Inflammatory macrophage treated with lipopolysaccharide for 1 hour (primary cell): ENCODE measurements around the gene CAMK1D.
"Not testable (repeated sequence)": the region's sequence is repeated elsewhere in the genome, so short reads cannot be mapped to it uniquely, and the experiment has no call there.

ENCODE experiments used
- DNase-seq, 2 donors: peaks; one replicate each; pipeline ENCODE4 v3.0.0-alpha.2; 2020 to 2022

CAMK1D gene

DNA sequence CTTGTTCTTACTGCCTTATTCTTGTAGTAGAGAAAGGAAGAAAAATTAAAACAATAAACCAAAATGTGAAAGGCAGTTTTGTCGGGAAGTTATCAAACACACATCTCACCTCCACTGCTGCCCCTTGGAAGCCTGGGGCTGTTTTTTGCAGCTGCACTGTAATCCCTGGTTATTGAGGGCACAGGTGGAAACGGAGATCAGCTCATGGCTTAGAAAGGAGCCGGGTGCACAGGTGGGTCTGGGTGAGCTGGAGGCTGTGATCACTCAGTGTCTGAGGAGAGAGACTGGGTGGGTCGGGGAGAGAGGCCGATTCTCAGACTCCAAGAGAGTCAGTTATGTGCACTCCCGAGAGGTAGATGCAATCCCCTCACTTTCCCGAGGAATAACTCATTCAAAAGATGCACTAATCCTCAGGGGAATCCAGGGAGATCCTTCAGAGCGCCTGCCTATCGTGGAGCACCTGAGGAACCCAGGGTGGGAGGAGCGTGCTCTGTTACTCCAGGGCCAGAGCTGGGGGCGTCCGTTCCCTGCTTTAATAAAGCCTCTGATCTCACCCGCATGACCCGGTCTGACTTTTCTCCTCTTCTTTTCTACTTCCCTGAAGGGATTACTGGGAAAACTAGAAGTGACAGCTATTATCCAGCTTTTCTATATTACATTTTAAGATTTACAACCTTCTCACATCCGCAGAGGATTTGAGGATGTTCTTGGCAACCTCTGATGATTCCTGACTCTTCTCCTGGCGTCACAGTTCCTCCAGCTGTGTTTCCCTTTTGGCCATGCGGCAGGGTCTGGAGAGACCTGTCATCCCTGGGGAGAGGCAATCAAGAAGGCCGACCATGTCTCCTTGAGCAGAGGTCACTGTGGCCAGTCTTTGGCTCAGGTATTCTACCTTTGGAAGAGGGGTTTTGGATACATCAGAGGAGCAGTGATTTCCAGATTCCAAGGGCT, 82.1 kb downstream of the CAMK1D start:
- no peak for DNase-seq

DNA sequence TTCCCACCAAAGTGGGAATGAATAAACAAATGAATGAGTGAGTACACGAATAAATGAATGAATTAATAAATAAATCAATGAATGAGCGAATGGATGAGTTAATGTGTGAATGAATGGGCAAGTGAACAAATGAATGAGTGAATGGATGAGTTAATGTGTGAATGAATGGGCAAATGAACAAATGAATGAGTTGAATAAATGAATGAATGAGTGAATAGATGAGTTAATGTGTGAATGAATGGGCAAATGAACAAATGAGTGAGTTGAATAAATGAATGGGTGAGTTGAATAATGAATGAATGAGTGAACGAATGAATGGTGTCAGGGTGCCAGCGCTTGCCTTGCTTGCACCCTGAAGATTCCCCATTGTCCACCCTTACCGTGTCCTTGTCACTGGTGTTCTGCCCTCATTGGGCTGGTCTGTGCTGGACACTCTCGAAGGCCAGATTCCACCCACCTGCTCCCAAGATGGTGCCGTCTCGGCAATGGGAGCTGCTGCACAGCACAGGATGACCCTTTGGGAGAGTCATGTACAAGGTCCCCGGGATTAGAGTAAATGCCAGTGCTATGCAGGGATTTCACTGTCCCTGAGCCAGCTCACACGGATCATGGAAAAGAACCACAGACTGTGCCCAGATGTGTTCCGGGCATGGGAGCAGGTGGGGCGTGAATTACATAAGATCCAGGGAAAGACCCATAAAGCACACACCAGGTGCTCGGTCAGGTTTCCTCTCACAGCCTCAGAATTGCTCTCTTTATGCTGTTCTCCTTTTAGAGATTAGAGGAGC, 83.2 kb downstream of the CAMK1D start:
- no peak for DNase-seq

DNA sequence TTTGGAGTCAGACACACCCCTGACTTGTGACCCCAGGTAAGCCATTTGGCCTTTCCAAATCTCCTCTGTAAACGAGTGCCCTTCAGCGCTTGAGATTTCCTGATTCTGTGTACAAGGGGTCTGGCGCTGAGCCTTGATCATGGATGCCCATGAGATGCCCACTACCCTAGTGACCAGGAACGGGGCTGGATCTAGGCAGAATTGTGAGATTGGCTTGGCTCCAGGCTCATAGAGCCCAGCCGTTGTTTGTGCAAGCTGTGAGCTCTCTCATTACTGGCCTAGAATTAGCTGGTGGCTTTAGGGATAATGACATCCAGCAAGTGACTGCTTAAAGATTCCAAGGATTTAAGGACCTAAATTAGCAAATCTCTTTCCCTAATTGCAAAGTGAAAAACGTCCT, 84.9 kb downstream of the CAMK1D start:
- DNase-seq: no peak

DNA sequence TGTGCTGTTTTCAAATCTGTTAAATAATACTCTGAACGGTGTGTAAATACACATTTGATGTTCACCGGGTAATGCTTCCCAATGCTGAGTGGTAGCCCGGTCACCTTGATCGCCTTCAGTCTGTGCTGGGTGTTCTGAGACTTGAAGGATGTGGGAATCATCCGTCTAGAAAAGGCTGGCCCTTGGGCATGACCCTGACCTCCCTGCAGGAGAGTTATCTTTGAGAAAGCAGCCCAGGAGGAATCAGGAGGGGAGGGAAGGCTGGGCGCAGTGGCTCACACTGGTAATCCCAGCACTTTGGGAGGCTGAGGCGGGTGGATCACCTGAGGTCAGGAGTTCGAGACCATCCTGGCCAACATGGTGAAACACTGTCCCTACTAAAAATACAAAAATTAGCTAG, 85.3 kb downstream of the CAMK1D start:
- DNase-seq: not testable (repeated sequence)

DNA sequence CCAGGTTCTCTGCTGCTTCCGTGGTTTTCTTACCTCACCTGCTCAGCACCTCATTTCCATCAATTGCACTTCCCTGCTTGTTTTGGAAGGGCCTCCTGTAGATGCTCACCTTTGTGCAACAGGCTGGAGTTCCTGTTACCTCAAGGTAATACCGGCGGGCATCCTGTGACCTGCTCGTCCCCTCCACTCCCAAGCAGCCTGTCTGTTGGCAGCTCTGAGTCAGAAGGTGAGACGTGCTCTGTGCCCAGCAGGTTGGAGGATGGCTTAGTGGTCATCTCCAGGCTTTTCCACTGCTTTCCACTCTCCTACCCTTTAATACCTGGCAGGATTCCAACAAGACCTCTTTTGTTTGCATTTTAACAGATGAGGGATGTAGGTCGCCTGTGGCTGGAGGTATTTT, 86.0 kb downstream of the CAMK1D start:
- no peak for DNase-seq

DNA sequence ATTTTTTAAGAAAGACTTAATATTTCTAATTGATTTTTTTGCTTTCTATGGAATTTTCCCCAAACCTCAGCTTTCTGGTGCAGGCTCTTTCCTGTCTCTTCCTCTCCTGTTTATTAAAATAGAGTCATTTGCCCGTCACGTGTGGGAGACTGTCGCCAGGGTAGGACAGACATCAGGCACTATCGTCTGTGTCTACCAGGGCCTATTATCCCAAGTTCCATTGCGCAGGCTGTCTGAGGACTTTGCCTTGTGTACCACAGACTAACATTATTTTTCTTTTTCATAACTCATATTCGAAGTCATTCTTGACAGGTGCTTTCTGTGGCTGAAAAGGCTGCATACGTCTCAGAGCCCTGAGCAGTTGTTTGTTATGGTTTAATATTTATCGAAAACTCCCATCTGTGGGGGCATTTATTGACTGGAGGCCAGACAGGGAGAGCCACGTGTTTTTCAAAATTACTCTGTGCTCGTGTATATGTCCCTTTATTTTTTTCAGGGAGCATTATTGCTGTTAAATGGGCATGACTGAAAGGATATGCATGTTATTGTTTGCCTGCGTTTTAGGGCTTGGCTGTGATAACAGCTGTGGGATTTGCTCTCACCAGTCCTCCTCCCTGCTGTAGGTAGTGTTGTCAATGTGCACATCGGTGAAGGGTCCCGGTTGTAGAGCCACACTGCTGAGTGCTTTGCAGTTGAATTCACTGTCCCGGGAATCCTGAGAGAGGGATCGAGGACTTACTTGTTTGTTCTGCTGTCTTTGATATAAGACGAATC, 89.8 kb downstream of the CAMK1D start:
- DNase-seq: no peak

DNA sequence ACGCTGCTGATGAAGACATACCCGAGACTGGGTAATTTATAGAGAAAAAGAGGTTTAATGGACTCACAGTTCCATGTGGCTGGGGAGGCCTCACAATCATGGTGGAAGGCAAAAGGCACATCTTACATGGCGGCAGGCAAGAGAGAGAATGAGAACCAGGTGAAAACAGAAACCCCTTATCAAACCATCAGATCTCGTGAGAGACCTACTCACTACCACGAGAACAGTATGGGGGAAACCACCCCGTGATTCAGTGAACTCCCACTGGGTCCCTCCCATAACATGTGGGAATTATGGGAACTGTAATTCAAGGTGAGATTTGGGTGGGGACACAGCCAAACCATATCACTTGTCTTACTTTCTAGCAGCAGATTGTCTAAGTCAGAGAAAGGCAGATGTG, 90.4 kb downstream of the CAMK1D start:
- DNase-seq: not testable (repeated sequence)

DNA sequence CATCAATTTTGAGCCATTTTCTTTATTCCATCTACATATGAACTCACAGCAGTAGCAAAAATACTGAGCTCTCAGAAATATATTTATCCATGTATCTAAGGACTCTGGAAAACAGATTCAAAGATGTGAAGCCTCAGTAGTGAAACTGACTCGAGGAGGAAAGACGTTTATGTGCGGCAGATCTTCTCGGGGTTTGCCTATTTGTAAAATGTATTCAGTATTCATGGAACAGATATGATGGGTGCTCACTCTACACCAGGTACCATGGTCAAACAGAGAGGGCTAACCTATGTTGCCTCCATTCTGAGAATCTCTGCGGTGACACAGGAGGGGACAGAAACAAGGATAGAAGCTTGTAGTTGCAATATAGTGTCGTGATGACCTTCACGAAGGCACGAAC, 93.7 kb downstream of the CAMK1D start:
- DNase-seq: no peak

DNA sequence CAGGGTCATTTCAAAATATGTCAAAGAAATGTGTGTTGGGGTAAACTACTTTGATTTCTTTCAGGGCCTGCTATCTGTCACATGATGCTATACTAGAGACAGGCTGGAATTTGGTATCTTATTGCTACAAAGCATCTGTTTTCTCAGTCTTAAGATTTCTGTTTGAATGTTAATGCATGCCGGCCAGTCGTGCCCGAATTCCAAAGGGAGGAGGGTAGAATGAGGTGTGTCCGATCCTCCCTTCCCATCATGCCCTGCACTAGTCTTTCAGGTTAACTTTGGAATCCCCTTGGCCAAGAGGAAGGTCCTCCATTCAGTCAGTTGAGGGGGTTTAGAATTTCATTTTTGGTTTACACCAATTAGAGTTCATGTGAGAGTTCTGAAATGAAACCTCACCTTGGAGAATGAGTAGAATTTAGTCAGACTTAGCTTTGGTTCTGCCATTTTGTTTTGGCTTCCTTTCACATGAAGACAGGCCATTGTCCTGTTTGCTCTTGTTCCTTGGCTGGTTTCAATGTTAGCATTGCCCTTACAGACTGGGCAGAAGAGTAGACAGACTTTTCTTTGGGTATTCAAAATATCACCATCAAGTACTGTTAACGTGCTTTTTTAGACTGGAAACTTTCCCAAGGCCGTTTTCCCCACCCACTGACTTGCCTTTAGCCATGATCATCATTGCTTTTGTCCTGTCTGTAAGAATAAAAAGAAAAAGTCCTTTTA, 95.8 kb downstream of the CAMK1D start:
- peak in 1 of 2 donors; percentile 16 for DNase-seq

DNA sequence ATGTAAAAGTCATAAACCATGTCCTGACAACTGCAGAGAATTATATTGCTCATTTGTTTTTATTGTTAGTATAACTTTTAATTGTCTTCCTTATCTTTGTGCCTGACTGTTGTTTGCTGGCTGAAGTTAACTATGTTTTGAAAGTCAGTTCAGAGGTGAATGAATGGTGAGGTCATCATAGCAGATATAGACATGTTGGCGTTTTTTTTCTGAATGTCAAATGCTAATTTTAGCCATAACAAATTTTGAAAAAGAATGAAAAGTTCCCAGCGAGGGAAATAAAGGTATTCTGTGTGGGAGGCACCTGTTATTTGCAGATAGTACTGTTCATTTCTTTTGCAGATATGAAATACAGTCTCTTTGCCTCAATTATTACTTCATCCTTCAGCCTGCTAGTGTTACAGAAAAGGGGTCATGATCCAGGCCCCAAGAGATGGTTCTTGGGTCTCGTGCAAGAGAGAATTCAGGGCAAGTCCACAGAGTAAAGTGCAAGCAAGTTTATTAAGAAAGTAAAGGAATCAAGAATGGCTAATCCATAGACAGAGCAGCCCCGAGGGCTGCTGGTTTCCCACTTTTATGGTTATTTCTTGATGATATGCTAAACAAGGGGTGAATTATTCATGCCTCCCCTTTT, 96.5 kb downstream of the CAMK1D start:
- no peak for DNase-seq

DNA sequence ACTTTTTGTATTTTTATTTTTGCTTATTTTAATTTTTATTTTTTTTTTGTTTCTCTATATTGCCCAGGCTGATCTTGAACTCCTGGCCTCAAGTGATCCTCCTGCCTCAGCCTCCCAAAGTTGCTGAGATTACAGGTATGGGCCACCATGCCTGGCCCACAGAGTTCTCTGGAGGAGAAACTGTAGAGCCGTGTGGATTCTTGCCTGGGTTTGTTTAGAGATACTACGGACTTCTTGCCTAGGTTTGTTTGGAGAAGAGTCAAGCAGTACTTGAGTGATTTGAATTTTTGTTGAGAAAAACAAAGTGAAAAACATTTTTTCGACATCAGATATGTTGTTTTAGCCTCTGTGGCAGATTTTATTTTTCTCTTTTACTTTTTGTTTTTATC, 99.0 kb downstream of the CAMK1D start:
- DNase-seq: no peak

DNA sequence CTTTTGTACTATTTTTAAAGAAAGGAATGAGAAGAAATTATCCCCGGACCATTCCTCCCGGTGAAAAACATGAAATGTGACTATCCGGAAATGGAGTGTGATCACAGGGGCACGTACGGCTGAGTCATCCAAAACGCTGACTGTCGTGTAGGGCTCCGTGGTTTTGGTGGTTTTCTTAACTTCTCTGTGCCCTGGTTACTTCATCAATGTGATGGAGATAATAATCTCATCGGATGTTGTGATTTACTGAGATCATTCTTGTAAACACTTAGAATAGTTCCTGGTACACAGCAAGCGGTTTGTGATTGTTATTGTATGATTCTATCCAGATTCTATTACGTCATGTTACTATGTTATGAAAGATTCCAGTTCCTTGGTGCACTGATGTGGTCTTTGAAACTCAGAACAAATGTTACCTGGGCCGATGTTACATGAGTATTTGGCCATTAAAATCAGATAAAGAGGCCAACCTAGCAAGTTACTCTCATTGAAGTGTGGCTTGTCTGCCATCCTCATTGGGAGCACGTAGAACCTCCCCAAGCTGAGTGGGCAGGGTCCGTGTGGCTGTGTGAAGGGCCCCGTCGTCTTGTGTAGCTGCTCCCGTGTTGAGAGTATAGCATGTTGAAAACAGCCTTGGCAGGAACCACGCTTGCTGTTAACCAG, 99.5 kb downstream of the CAMK1D start:
- peak; percentile 90 to 92 for DNase-seq

DNA sequence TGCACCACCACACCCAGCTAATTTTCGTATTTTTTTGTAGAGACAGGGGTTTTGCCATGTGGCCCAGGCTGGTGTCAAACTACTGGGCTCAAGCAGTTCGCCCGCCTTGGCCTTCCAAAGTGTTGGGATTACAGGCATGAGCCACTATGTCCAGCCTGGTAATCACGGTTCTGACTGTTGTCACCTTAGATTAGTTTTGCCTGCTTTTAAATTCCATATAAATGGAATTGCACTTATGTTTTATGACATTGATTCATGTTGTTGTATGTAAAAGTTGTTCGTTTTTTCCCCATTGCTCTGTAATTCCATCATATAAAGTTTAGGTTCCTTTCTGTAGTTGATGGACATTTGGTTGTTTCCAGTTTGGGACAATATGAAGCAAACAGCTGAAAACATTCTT, 106.0 kb downstream of the CAMK1D start:
- no peak for DNase-seq

DNA sequence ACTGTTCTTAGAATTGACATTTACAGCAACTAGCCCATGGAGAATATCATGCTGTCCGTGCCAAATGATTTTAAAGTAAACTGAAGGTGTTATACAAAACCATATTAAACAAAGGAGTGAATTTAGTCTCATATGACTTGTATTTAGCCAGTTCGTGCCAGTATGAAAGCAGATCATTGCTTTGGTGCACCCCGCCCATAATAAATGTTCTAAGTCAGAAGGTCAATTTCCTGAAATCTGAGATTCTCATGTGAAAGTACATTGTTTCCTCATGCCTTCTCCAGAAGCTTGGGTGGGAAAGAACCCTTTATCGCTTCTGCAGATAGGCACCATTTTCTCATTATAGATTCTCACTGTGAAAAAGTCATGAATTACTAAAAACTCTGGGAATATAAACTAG, 106.4 kb downstream of the CAMK1D start:
- DNase-seq: peak; percentile 82 to 88

DNA sequence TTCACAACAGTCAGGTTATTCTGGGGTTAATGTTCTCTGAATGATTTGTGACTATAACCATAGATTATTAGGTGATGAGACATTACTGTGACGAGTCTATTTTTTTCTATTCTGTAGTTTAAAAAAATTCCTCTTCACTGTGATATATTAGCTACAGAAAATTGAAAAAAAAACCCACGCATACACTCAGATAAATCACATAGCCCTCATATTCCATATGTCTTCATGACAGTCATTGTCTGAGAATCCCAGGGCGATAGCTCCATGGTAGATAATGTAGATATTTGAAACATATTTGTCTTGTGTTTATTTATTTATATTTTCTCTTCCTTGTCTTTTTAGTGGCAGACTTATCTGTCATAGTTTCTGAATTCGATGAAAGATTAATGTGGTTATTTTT, 110.0 kb downstream of the CAMK1D start:
- DNase-seq: no peak

DNA sequence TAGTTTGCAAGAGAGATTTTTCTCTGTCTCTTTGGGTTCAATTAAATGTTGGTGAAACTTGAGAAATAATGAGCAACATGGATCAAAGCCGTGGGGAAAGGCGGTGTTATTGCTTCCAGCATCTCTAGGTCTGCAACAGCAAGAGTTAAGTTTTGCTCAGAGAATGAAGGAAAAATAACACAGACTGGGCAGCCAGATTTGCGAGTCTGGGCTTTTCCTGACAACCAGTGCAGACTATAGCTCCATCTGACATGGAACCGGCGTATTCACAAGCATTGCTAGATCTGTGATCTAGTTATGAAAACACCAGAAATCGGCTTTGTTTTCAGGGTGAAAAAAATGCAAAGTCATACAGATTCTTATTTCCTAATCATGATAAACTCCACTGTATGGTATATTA, 110.4 kb downstream of the CAMK1D start:
- DNase-seq: no peak

DNA sequence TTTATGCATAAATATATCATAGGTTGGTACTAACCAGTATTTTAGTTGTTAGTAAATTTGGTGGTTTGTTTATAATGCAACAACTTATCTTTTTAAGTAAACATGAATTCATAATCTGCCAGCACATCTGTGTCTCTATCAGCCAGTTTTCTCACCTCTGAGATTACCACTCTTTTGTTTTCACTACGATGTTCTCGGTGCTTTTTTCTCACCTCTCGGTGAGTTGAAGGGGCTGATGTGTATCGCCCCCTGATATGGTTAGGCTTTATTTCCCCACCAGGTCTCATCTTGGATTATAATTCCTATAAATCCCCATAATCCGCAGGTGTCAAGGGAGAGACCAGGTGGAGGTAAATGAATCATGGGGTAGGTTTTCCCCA, 114.1 kb downstream of the CAMK1D start:
- DNase-seq: no peak

DNA sequence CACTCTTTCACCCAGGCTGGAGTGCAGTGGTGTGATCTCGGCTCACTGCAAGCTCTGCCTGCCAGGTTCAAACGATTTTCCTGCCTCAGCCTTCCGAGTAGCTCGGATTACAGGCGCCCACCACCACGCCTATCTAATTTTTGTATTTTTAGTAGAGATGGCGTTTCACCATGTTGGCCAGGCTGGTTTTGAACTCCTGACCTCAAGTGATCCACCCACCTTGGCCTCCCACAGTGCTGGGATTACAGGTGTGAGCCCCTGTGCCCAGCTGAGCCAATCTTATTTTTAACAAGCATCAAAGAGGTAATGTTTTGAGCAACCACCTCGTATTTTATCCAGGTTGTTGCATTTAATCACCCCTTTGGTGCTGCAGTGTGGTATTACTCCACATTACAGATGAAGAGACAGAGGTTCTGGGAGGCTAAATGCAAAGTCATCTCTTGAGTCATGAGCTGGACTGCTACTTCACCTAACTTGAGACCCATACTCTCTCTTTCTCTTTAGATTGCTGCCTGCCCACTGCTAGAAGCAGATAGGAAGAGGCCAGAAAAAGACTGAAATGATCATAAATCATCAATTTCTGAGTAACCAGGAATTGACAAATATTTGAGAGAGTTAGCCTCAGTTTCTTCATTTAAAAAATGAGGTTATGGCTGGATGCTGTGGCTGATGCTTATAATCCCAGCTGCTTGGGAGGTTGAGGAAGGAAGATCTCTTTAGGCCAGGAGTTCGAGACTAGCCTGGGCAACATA, 116.2 kb downstream of the CAMK1D start:
- DNase-seq: no peak

DNA sequence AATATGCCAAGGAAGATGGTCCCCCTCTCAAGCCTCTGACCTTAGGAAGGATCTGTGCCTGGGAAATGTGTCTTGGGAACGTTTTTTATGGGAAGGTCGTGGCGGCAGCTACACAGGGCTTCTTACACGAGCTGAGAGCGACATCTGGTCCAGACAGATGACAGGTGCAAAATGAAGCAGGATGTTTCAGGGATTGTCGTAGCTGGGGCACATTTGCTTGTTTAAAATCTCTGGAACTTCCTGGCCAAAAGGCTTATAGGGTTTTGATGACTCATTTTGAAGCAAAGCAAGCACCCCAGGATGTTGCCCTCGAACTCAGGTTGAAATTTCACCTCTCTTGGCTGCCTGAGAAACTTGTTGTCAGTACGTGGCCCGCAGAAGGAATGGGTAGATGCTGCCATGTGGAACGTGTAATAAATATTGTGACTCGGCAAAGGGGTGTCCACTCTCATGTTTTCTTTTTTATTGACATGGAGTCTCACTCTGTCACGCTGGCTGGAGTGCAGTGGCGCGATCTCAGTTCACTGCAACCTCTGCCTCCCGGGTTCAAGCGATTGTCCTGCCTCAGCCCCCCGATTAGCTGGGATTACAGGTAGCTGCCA, 117.5 kb downstream of the CAMK1D start:
- no peak for DNase-seq

DNA sequence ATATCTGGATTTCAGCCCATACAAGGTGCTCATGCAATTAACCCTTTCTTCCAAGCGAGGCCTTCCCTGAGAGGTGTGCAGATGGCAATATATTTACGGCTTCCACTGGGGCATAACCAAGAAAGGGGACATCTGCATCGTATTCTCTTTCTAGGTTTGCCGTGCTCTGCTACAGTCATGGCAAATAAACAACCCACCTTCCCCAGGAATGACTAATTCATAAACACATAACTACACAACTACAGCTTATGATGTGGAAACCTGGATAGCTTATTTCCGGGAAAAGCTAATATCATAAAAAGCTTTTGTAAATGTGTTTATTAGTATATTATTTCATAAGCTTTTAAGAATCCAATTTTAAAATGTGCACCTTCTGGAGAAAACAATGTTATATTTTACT, 120.0 kb downstream of the CAMK1D start:
- DNase-seq: no peak
